ENCODE results near the gene NUP85. TPM values are rescaled to one million over a fixed set of nuclear protein-coding genes. Genes with fewer than 3 reads are reported as not detected.

The NUP85 gene
- total and polyA plus RNA-seq, 2 experiments from 2014 or later, result 26.2 to 44.0 TPM

DNA sequence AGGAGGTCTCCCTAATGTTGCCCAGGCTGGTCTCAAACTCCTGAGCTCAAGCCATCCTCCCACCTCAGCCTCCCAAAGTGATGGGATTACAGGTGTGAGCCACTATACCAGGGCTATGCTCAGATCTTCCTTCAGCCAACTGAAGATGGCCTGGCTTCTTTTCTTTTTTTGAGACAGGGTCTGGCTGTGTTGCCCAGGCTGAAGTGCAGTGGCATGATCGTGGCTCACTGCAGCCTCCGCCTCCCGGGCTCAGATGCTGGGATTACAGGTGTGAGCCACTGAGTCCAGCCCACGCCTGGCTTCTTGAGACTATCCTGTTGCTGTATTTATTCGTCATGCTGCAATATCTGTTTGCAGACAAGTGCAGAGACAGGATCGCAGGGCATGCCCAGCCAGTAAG, 79.6 kb downstream of the NUP85 start:
- no peak overlapping the region for H2AFZ ChIP-seq
- in situ Hi-C loops (cut with MboI), result no loop called here

More for the DNA sequence above, 79.6 kb downstream of the NUP85 start:
- Histone ChIP-seq H3K27me3 (replicated peaks; ENCODE audit: insufficient read depth) (no peaks in the 10 kb centered on the region), H4K20me1 (ENCODE audit: insufficient read depth) (no peaks in the 10 kb centered on the region), H3K9ac (no peak overlapping the region), H3K4me2 (ENCODE audit: unreplicated experiment) (no peak overlapping the region), H3K9me3 (ENCODE audit: low read depth) (no peaks in the 10 kb centered on the region), H3K9me2 (ENCODE audit: insufficient read depth) (no peaks in the 10 kb centered on the region), H3K4me3 (no peak overlapping the region), H3F3A (ENCODE audit: insufficient read depth) (no peaks in the 10 kb centered on the region), H3K36me3 (ENCODE audit: low read depth) (no peaks in the 10 kb centered on the region; the same call in 1 of the 2 replicates), H3K79me2 (ENCODE audit: insufficient read depth) (no peaks in the 10 kb centered on the region), H3K4me1 (ENCODE audit: insufficient read depth) (no peaks in the 10 kb centered on the region), H3K27ac (no peak overlapping the region)
- TF ChIP-seq EZH2phosphoT487 (IDR thresholded peaks at IDR 0.05; ENCODE audit: insufficient read depth, low read depth), result no peak
- no peak for TF ChIP-seq EZH2 (IDR thresholded peaks at IDR 0.05; ENCODE audit: insufficient read depth, poor library complexity, severe bottlenecking)
- no peak for DNase-seq
- WGBS, 2 experiments (ENCODE audit: low coverage in 1 of 2, low lambda C conversion rate in 2 of 2, missing lambda C conversion rate in 2 of 2), result 78 to 79% methylated on average over 6 of the region's 6 CpGs

Other genes starting within 250 kb of the NUP85 start
- gene HID1, start 232.9 kb upstream of the NUP85 start, total RNA-seq (2014; rRNA removed; shearing (Covaris generic)), result not detected in 2 replicates
- gene HID1, start 232.9 kb upstream of the NUP85 start, polyA plus RNA-seq (2016; fragmentation: Nextera tagmentation; extraction: Ambion mirVana), result not detected in 2 replicates
- 23.9 and 31.4 TPM in 2 replicates for gene CDR2L, start 218.0 kb upstream of the NUP85 start, total RNA-seq (2014; rRNA removed; shearing (Covaris generic))
- 18.0 and 18.4 TPM in 2 replicates for gene CDR2L, start 218.0 kb upstream of the NUP85 start, polyA plus RNA-seq (2016; fragmentation: Nextera tagmentation; extraction: Ambion mirVana)
- gene MRPL58, start 193.0 kb upstream of the NUP85 start, total RNA-seq (2014; rRNA removed; shearing (Covaris generic)), result 35.6 and 52.4 TPM in 2 replicates
- 41.5 TPM in 2 replicates for gene MRPL58, start 193.0 kb upstream of the NUP85 start, polyA plus RNA-seq (2016; fragmentation: Nextera tagmentation; extraction: Ambion mirVana)
- gene ATP5PD, start 158.7 kb upstream of the NUP85 start, total RNA-seq (2014; rRNA removed; shearing (Covaris generic)), result 215 and 287 TPM in 2 replicates
- gene ATP5PD, start 158.7 kb upstream of the NUP85 start, polyA plus RNA-seq (2016; fragmentation: Nextera tagmentation; extraction: Ambion mirVana), result 511 and 522 TPM in 2 replicates
- 19.9 and 25.5 TPM in 2 replicates for gene KCTD2, start 158.5 kb upstream of the NUP85 start, total RNA-seq (2014; rRNA removed; shearing (Covaris generic))
- 6.5 and 7.7 TPM in 2 replicates for gene KCTD2, start 158.5 kb upstream of the NUP85 start, polyA plus RNA-seq (2016; fragmentation: Nextera tagmentation; extraction: Ambion mirVana)
- 10.6 and 11.1 TPM in 2 replicates for gene SLC16A5, start 117.7 kb upstream of the NUP85 start, total RNA-seq (2014; rRNA removed; shearing (Covaris generic))
- gene SLC16A5, start 117.7 kb upstream of the NUP85 start, polyA plus RNA-seq (2016; fragmentation: Nextera tagmentation; extraction: Ambion mirVana), result 4.8 and 5.4 TPM in 2 replicates
- 1.3 and 3.8 TPM in 2 replicates for gene ARMC7, start 95.7 kb upstream of the NUP85 start, total RNA-seq (2014; rRNA removed; shearing (Covaris generic))
- 9.8 and 11.3 TPM in 2 replicates for gene ARMC7, start 95.7 kb upstream of the NUP85 start, polyA plus RNA-seq (2016; fragmentation: Nextera tagmentation; extraction: Ambion mirVana)
- 51.5 and 60.8 TPM in 2 replicates for gene NT5C, start 73.9 kb upstream of the NUP85 start, total RNA-seq (2014; rRNA removed; shearing (Covaris generic))
- 66.5 and 67.9 TPM in 2 replicates for gene NT5C, start 73.9 kb upstream of the NUP85 start, polyA plus RNA-seq (2016; fragmentation: Nextera tagmentation; extraction: Ambion mirVana)
- 54.0 and 59.8 TPM in 2 replicates for gene JPT1, start 51.2 kb upstream of the NUP85 start, total RNA-seq (2014; rRNA removed; shearing (Covaris generic))
- gene JPT1, start 51.2 kb upstream of the NUP85 start, polyA plus RNA-seq (2016; fragmentation: Nextera tagmentation; extraction: Ambion mirVana), result 199 TPM in 2 replicates
- 70.8 and 86.5 TPM in 2 replicates for gene SUMO2, start 22.7 kb upstream of the NUP85 start, total RNA-seq (2014; rRNA removed; shearing (Covaris generic))
- gene SUMO2, start 22.7 kb upstream of the NUP85 start, polyA plus RNA-seq (2016; fragmentation: Nextera tagmentation; extraction: Ambion mirVana), result 465 and 472 TPM in 2 replicates
- gene GGA3, start 55.9 kb downstream of the NUP85 start, total RNA-seq (2014; rRNA removed; shearing (Covaris generic)), result 5.9 and 12.1 TPM in 2 replicates
- 15.2 and 16.0 TPM in 2 replicates for gene GGA3, start 55.9 kb downstream of the NUP85 start, polyA plus RNA-seq (2016; fragmentation: Nextera tagmentation; extraction: Ambion mirVana)
- 34.8 and 41.6 TPM in 2 replicates for gene MRPS7, start 56.2 kb downstream of the NUP85 start, total RNA-seq (2014; rRNA removed; shearing (Covaris generic))
- 87.6 and 87.8 TPM in 2 replicates for gene MRPS7, start 56.2 kb downstream of the NUP85 start, polyA plus RNA-seq (2016; fragmentation: Nextera tagmentation; extraction: Ambion mirVana)
- gene MIF4GD, start 65.6 kb downstream of the NUP85 start, total RNA-seq (2014; rRNA removed; shearing (Covaris generic)), result 10.7 and 33.1 TPM in 2 replicates
- gene MIF4GD, start 65.6 kb downstream of the NUP85 start, polyA plus RNA-seq (2016; fragmentation: Nextera tagmentation; extraction: Ambion mirVana), result 14.1 and 14.4 TPM in 2 replicates
- gene SLC25A19, start 83.8 kb downstream of the NUP85 start, total RNA-seq (2014; rRNA removed; shearing (Covaris generic)), result 6.2 and 16.9 TPM in 2 replicates
- gene SLC25A19, start 83.8 kb downstream of the NUP85 start, polyA plus RNA-seq (2016; fragmentation: Nextera tagmentation; extraction: Ambion mirVana), result 6.7 and 6.8 TPM in 2 replicates
- 65.0 and 103 TPM in 2 replicates for gene GRB2, start 200.0 kb downstream of the NUP85 start, total RNA-seq (2014; rRNA removed; shearing (Covaris generic))
- gene GRB2, start 200.0 kb downstream of the NUP85 start, polyA plus RNA-seq (2016; fragmentation: Nextera tagmentation; extraction: Ambion mirVana), result 96.6 and 105 TPM in 2 replicates